HEK293 (cell line): Measurements from ENCODE around the gene CKAP2L.

Experiments
- AEBP2 ChIP-seq: fragments of 450-650 bp; formaldehyde crosslinking; IDR thresholded peaks from 2 replicates; pipeline ENCODE4 v1.5.1; 2016; ENCODE audit warnings: missing biosample characterization, missing genetic modification characterization, borderline replicate concordance
- ATF2 ChIP-seq: fragments of 450-650 bp; formaldehyde crosslinking; IDR thresholded peaks from 2 replicates; pipeline ENCODE4 v1.5.1; 2016; ENCODE audit warnings: missing biosample characterization, missing genetic modification characterization, low read depth
- HOXA7 ChIP-seq: sonication (generic); formaldehyde crosslinking; IDR thresholded peaks from 2 replicates; pipeline ENCODE4 v1.8.1; 2022; ENCODE audit warnings: missing genetic modification reagents, borderline replicate concordance
- HOXC10 ChIP-seq: sonication (generic); formaldehyde crosslinking; IDR thresholded peaks from 2 replicates; pipeline ENCODE4 v1.8.1; 2023; ENCODE audit warnings: mild to moderate bottlenecking, missing genetic modification reagents
- INSM2 ChIP-seq: fragments of 450-650 bp; formaldehyde crosslinking; IDR thresholded peaks from 2 replicates; pipeline ENCODE4 v1.5.1; 2016; ENCODE audit warnings: missing biosample characterization, missing genetic modification characterization
- WT1 ChIP-seq: fragments of 450-650 bp; formaldehyde crosslinking; IDR thresholded peaks from 2 replicates; pipeline ENCODE4 v1.5.1; 2016; ENCODE audit warnings: missing biosample characterization, missing genetic modification characterization
- YY1 ChIP-seq: fragments of 450-650 bp; formaldehyde crosslinking; IDR thresholded peaks from 2 replicates; pipeline ENCODE4 v1.5.1; 2018; ENCODE audit warnings: missing biosample characterization, missing genetic modification characterization
- ZBTB1 ChIP-seq: fragments of 450-650 bp; formaldehyde crosslinking; IDR thresholded peaks from 2 replicates; pipeline ENCODE4 v1.5.1; 2016; ENCODE audit warnings: missing biosample characterization, missing genetic modification characterization
- ZBTB17 ChIP-seq: fragments of 450-650 bp; formaldehyde crosslinking; IDR thresholded peaks from 2 replicates; pipeline ENCODE4 v1.5.1; 2016; ENCODE audit warnings: missing biosample characterization, missing genetic modification characterization
- ZNF23 ChIP-seq: fragments of 450-650 bp; formaldehyde crosslinking; IDR thresholded peaks from 2 replicates; pipeline ENCODE4 v1.5.1; 2016; ENCODE audit warnings: missing biosample characterization, missing genetic modification characterization, borderline replicate concordance
- ZNF280C ChIP-seq: fragments of 450-650 bp; formaldehyde crosslinking; IDR thresholded peaks from 2 replicates; pipeline ENCODE4 v1.5.1; 2016; ENCODE audit warnings: missing biosample characterization, missing genetic modification characterization
- ZNF280D ChIP-seq: fragments of 450-650 bp; formaldehyde crosslinking; IDR thresholded peaks from 2 replicates; pipeline ENCODE4 v1.5.1; 2016; ENCODE audit warnings: missing biosample characterization, missing genetic modification characterization
- ZNF423 ChIP-seq: fragments of 450-650 bp; formaldehyde crosslinking; IDR thresholded peaks from 2 replicates; pipeline ENCODE4 v1.5.1; 2016; ENCODE audit warnings: missing biosample characterization, missing genetic modification characterization
- ZNF518A ChIP-seq: fragments of 450-650 bp; formaldehyde crosslinking; conservative IDR thresholded peaks from 2 replicates; pipeline ENCODE4 v1.5.1; 2016; ENCODE audit warnings: low read depth, missing biosample characterization, missing genetic modification characterization
- ZNF549 ChIP-seq: fragments of 450-650 bp; IDR thresholded peaks from 2 replicates; pipeline ENCODE4 v1.5.1; 2018; ENCODE audit warnings: missing biosample characterization, missing genetic modification characterization, mild to moderate bottlenecking, inconsistent platforms, moderate library complexity
- ZNF555 ChIP-seq: fragments of 450-650 bp; formaldehyde crosslinking; conservative IDR thresholded peaks from 2 replicates; pipeline ENCODE4 v1.5.1; 2017; ENCODE audit warnings: missing biosample characterization, mild to moderate bottlenecking, missing genetic modification characterization, inconsistent platforms
- ZNF621 ChIP-seq: fragments of 450-650 bp; formaldehyde crosslinking; IDR thresholded peaks from 2 replicates; pipeline ENCODE4 v1.5.1; 2017; ENCODE audit warnings: missing biosample characterization, missing genetic modification characterization
- ZNF654 ChIP-seq: fragments of 450-650 bp; formaldehyde crosslinking; IDR thresholded peaks from 2 replicates; pipeline ENCODE4 v1.5.1; 2016; ENCODE audit warnings: low read depth, missing biosample characterization, missing genetic modification characterization
- ZNF704 ChIP-seq: fragments of 450-650 bp; formaldehyde crosslinking; IDR thresholded peaks from 2 replicates; pipeline ENCODE4 v1.5.1; 2016; ENCODE audit warnings: missing biosample characterization, missing genetic modification characterization

CKAP2L gene

GRCh38 chr2:112764071-112765044, at the start of gene CKAP2L (continued):
- TF ChIP-seq ZNF704 (tag by site-specific recombination), result no peak
- no peak for TF ChIP-seq ZNF518A (tag by site-specific recombination)
- TF ChIP-seq ATF2 (tag by site-specific recombination), result no peak
- TF ChIP-seq ZNF549 (tag by site-specific recombination), result no peak
- no peak for TF ChIP-seq ZNF280D (tag by site-specific recombination)
- TF ChIP-seq ZNF621 (tag by site-specific recombination), result no peak
- no peak for TF ChIP-seq ZNF654 (tag by site-specific recombination)
- no peak for TF ChIP-seq AEBP2
- TF ChIP-seq HOXC10 (CRISPR knock-in tag), result no peak
- no peak for TF ChIP-seq ZBTB1 (tag by site-specific recombination)
- TF ChIP-seq ZNF280C, result no peak
- no peak for TF ChIP-seq WT1 (tag by site-specific recombination)
- no peak for TF ChIP-seq INSM2 (tag by site-specific recombination)
- TF ChIP-seq ZNF23, result no peak
- no peak for TF ChIP-seq ZNF423 (tag by site-specific recombination)
- TF ChIP-seq HOXA7, result no peak
- no peak for TF ChIP-seq YY1 (tag by site-specific recombination)
- TF ChIP-seq ZNF555, result no peak
- TF ChIP-seq ZBTB17, result 0 out of 2 replicates have a peak, but pooled peaks have one; percentile 17
